ENCODE data around the gene EEF1AKMT3. TPM values are rescaled to one million over a fixed set of nuclear protein-coding genes. Genes with fewer than 3 reads are reported as not detected.

Gene EEF1AKMT3
- polyA plus RNA-seq, 1 experiment = 9.1 TPM

- H3K4me3 ChIP-seq (ENCODE audit: low read depth, low read length) = no peak overlapping the region
- ChIA-PET CTCF (interaction anchor here (1.1 to 1.3 kb wide), 3 partner anchors 18 to 49 kb away, joined by 3 to 4 read pairs (median 3); no protein-coding TSS in a partner anchor), POLR2A (interaction anchor here (0.5 kb wide), 1 partner anchor 60 kb away, joined by 3 read pairs; no protein-coding TSS in a partner anchor)
- no peak for TF ChIP-seq CTCF (IDR thresholded peaks at IDR 0.05; ENCODE audit: insufficient read depth, low read depth, low read length)
- no peaks in the 10 kb centered on the region for H3K27me3 ChIP-seq (ENCODE audit: control insufficient read depth, insufficient read depth, low read length)
- H3K36me3 ChIP-seq (ENCODE audit: control insufficient read depth, insufficient read depth, low read length) = peaks cover 2% of the 10 kb centered on the region; the same call in 1 of the 2 replicates
- DNase-seq (ENCODE audit: low read depth) = no peak
Measured at GRCh38 chr12:57775044-57775443, 2.6 kb downstream of the EEF1AKMT3 start.

- ChIA-PET CTCF (interaction anchor here (1.1 to 1.3 kb wide), 2 partner anchors 19 to 26 kb away, joined by 3 read pairs; no protein-coding TSS in a partner anchor), POLR2A (interaction anchor here (0.5 kb wide), 1 partner anchor 60 kb away, joined by 3 read pairs; no protein-coding TSS in a partner anchor)
- no peak for DNase-seq (ENCODE audit: low read depth)
- H3K4me3 ChIP-seq (ENCODE audit: low read depth, low read length) = no peak overlapping the region
- no peaks in the 10 kb centered on the region for H3K27me3 ChIP-seq (ENCODE audit: control insufficient read depth, insufficient read depth, low read length)
- H3K36me3 ChIP-seq (ENCODE audit: control insufficient read depth, insufficient read depth, low read length) = peaks cover 6% of the 10 kb centered on the region
- no peak for TF ChIP-seq CTCF (IDR thresholded peaks at IDR 0.05; ENCODE audit: insufficient read depth, low read depth, low read length)
Measured at GRCh38 chr12:57775563-57776246, 3.3 kb downstream of the EEF1AKMT3 start.

GRCh38 chr12:57776247-57776587, 3.8 kb downstream of the EEF1AKMT3 start:
- no peak for DNase-seq (ENCODE audit: low read depth)
- Histone ChIP-seq H3K27me3 (ENCODE audit: control insufficient read depth, insufficient read depth, low read length) (no peaks in the 10 kb centered on the region), H3K36me3 (ENCODE audit: control insufficient read depth, insufficient read depth, low read length) (peaks cover 6% of the 10 kb centered on the region), H3K4me3 (ENCODE audit: low read depth, low read length) (no peak overlapping the region)
- POLR2A ChIA-PET = no interaction called here
- CTCF ChIA-PET = no interaction called here
- no peak for TF ChIP-seq CTCF (IDR thresholded peaks at IDR 0.05; ENCODE audit: insufficient read depth, low read depth, low read length)

- POLR2A ChIA-PET = no interaction called here
Measured at GRCh38 chr12:57777367-57777766, 5.0 kb downstream of the EEF1AKMT3 start.

More at GRCh38 chr12:57777367-57777766, 5.0 kb downstream of the EEF1AKMT3 start:
- no peak for TF ChIP-seq CTCF (IDR thresholded peaks at IDR 0.05; ENCODE audit: insufficient read depth, low read depth, low read length)
- DNase-seq (ENCODE audit: low read depth) = no peak
- CTCF ChIA-PET = interaction anchor here (1.2 kb wide), 1 partner anchor 120 kb away, joined by 3 read pairs; no protein-coding TSS in a partner anchor
- no peak overlapping the region for H3K4me3 ChIP-seq (ENCODE audit: low read depth, low read length)
- H3K36me3 ChIP-seq (ENCODE audit: control insufficient read depth, insufficient read depth, low read length) = peaks cover 6% of the 10 kb centered on the region
- H3K27me3 ChIP-seq (ENCODE audit: control insufficient read depth, insufficient read depth, low read length) = no peaks in the 10 kb centered on the region
